Stimulated activated CD4-positive, alpha-beta T cell treated with anti-CD3 and anti-CD28 coated beads, Interleukin-4, amount 100 ng/mL, for 48 hours (primary cell): ENCODE data around the gene RPS5.
"Not testable (repeated sequence)": the region's sequence is repeated elsewhere in the genome, so short reads cannot be mapped to it uniquely, and the experiment has no call there.

Source experiments
- DNase-seq, 2 donors: peaks; one replicate each; pipeline ENCODE4 v3.0.0-alpha.2; 2020; ENCODE audit warnings: low read depth in 2 of 2

The RPS5 gene

DNA sequence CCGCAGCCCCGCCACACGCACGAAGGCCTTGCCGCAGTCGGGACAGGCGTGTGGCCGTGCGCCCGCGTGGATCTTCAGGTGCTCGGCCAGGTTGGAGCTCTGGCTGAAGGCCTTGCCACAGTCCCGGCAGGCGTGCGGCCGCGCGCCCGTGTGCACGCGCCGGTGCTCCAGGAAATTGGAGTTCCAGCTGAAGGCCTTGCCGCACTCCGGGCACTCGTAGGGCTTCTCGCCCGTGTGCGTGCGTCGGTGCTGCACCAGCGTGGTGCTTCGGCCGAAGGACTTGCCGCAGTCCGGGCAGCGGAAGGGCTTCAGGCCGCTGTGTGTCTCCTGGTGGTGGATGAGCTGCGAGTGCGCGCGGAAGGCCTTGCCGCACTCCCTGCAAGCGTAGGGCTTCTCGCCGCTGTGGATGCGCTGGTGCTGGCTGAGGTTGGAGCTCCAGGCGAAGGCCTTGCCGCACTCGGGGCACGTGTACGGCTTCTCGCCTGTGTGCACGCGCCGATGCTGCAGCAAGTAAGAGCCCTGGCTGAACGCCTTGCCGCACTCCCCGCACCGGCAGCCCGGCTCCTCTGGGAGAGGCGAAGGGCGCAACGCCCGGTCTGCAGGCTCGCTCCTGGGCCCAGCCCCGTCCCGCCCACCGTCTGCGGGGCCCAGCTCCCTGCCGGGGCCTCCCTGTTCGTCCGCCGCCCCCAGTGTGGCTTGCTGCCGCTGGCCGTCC, 30.1 kb upstream of the RPS5 start:
- no peak for DNase-seq

DNA sequence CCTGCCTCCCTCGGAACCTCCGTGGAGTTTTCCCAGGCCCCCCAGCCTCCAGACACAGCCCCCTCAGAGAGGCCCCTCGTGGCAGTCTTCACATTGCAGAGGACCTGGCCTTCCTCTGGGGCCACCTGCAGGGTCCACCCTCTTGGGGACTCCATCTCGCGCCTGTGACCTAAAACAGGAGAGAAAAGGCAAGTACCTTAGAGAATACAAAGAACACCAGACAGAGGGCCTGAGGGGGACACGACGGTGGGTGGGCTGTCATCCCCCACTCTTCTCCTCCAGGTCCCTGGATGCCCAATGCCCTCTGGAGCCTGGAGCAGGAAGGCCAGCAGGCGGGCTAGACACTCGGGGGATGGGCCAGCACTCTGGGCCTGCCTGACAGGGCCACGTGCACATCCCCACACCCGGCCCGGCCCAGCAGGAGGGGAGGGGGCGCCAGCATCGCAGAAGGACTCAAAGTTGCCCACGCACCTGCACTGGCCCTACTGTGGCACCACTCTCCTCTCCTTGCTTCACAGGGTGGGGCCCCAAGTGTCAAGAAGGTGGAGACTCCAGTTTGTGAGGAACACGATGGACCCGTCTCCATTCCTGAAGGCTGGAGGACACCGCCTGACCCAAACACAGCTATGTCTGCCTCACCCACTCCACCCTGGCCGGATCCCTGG, 29.5 kb upstream of the RPS5 start:
- no peak for DNase-seq

DNA sequence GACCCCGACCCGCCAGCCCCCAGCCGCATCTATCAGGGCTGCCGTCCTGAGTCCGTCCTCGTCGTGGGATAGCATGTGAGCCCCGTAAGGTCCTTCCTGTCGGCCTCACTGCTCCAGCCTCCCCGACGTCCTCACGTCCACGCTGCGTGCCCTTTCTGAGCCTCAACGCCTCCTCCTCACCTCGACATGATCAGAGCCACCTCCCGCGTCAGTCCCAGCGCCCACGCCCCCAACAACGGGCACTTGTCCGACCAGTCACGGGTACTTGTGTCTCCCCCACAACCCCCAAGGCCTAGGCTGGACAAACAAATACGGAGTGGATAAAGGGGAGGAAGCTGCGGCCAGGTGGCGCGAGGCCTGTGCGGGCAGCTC, 25.2 kb upstream of the RPS5 start:
- DNase-seq = peak in 1 of 2 donors; percentile 43

DNA sequence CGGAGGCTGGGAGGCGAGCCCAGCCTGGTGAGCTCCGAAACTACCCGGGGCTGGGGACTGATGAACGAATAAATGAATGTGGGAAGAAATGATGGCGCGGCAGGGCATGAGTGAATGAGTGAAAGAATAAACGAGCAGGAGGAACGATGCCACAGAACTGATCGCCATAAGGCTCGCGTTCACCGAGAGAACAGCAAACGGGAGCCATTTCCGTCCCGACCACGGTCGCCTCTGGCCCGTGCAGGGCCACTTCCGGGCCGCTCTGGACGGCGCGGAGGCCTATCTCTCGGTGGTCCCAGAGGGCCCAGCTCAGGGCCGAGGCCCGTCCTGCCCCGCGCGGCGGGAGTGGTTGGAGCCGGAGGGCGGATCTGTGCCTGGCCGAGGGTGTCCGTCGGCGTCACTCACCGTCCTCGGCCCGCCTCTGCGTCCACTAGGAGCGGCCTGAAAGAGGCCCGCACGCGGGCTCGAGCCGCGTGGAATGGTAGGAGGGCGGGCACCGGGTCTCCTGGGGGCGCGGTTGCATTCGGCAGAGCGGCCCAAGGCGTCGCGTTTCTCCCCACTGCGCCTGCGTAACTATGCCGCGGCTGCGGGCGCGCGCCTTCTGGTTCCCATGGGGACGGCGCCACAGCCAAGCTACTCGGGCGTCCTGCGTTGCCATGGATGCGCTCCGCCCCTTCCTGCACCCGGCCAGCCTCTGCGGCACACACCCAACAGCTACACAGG, 24.6 kb upstream of the RPS5 start, which contains the start of gene ZNF497:
TSS of gene ZNF497 (minus strand) at position 480 of the 723 bp plus-strand sequence. CDS start 5,116 bp downstream, outside the sequence.
- DNase-seq = peak; percentile 95 to 96

DNA sequence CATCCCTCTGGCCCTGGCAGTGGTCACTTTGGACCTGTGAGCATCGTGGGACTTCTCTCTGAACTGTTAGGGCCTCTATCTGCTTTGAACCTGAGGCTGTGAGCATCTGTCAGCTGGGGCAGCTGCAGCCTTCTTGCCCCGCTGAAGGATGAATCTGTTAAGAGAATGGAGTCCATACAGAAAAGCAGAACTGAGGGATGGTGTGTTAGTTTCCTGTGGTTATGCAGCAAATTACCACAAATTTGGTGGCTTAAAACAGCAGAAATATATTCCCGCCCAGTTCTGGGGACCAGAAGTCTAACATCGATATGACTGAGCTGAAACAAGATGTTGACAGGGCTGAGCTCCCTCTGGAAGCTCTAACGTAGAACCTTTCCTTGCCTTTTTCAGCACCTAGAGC, 22.9 kb upstream of the RPS5 start:
- DNase-seq = no peak

DNA sequence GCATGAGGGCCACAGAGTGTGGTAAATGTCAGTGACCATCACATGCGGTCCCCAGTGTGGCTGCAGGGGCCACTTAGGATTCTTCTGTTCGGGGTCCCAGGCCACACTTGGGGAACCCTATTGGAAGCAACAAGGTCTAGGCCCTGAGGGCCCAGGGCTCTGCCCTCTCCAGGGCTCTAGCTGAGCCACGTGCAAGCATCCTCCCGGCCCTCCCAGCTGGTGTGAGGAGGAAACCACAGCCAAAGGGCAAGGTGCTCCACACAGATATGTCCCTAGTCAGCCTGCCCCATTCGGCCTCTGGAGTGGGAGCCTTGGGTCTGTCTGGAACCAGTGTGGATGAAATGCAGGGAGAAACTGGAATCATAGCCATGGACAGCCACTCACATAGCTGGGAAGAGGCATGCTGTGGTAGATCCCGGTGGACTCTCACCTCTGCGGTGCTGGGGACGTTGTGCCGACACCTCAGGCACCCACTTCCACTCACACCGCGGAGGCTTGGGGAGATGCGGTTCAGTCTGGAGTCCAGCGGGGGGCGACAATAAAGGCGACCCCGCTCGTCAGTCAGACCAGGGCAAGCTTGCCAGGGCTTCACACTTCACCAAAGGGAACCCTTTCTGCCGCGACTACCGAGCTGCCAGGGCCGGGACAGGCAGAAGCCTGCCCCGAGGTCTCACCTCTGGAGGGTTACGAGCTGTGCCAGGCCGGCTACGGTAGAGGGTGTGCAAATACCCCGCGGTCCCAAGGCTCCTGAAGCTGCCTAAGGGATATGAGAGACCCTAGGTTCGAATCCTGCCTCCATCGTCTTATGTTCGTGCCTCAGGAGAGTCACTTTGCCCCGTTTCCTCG, 20.3 kb upstream of the RPS5 start:
- DNase-seq = no peak

DNA sequence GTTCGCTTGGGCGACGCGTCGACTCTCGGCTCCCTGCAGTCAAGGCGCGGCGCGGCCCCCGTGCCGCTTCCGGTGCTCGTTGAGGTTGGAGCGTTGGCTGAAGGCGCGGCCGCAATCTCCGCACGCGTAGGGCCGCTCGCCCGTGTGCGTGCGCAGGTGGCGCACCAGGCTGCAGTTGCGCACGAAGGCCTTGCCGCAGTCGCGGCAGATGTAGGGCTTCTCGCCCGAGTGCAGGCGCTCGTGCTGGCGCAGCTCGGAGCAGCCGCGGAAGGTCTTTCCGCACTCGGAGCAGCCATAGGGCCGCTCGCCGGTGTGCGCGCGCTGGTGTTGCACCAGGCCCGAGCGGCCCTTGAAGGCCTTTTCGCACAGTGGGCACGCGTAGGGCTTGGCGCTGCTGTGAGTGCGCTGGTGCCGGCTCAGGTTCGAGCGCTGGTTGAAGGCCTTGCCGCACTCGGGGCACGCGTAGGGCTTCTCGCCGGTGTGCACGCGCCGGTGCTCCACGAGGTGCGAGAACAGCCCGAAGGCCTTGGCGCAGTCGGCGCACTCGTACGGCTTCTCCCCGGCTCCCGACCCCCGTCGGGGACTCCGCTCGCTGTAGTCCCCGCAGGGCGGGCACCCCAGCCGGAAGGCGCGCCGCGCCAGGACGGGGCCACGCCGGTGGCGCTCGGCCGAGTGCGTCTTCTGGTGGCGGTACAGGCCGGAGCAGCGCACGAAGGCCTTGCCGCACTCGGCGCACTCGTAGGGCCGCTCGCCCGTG, 19.2 kb upstream of the RPS5 start:
- DNase-seq = no peak

DNA sequence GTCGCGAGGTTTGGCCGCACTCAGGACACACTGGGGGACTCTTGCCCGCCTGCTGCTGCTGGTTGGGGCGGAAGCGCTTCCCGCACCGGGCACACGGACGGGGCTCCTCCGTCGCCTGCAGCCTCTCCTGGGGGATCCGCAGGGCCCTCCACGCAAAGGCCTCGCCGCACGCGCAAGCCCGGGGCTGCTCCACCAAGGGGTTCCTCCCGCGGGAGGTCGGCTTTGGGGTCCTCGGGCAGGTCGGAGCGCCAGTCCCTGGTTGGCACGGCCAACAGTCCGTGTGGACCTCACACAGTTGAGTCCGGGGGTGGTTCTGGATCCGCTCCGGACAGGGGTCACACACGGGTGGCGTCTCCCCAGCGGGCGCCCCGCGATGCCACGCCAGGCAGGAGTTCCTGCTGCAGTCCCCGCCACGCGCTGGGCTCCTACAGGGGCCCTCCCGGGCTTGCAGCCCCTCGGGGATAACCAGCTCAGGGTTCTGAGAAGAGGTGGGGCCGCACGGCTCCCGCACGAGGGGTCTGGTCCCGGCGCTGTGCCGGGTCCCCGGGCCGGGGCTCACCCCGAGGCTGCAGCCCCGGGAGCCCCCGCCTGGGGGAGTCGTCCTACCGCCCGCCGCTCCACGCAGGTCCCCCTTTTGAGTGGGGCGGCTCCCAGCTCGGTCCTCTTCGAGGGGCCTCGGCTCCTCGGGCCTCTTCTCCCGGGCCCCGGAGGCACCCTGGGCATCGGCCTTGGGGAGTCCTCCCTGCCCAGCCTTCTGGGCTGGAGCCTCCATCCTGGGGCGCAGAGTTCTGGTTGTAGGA, 18.3 kb upstream of the RPS5 start:
- DNase-seq = no peak

DNA sequence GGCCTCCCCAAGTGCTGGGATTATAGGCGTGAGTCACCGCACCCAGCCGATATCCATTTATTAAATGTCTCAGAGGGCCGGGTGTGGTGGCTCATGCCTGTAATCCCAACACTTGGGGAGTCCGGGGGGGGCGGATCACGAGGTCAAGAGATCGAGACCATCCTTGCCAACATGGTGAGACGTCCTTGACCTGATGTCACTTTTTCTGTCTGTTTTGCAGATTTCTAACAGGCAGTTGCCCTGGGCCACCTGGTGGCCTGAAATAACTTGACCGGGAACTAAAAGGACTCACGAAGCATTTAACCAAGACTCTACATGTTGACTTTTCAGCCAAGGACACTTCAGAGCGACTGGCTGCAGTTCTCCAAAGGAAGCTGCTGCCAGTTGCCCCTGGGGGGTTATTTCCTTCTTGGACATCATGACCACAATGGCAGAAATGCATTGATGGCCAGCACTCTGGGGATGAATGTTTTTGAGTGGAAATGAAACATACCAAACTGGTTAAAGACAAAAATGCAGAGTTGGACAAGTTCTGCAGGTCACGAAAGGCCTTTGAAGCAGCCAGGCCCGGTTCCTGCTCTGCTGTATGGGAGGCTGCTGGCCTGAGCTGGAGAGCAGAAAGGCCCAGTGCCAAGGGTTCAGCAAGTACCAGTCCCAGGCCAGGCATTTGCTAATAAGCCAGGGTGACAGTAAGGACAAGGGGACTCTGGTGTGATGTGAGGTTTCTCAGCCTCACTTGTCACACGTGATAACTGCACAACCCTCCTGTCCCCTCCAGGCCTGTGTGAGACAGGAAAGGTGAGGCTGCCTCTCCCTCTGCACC, 14.5 kb upstream of the RPS5 start:
- no peak for DNase-seq

DNA sequence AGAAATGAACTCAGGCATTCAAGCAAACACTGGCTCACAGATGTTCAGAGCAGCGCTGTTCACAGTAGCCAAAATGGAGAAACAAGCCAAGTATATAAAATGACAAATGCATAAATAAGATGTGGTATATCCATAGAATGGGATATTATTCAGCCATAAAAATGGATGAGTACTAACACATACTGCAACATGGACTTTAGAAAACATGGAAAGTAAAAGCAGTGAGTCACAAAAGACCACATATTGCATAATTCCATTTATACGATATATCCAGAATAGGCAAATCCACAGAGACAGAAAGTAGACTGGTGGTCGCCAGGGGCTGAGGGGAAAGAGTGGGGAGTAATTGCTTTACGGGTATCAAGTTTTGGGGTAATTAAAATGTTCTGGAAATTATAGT, 12.9 kb upstream of the RPS5 start:
- DNase-seq = no peak

DNA sequence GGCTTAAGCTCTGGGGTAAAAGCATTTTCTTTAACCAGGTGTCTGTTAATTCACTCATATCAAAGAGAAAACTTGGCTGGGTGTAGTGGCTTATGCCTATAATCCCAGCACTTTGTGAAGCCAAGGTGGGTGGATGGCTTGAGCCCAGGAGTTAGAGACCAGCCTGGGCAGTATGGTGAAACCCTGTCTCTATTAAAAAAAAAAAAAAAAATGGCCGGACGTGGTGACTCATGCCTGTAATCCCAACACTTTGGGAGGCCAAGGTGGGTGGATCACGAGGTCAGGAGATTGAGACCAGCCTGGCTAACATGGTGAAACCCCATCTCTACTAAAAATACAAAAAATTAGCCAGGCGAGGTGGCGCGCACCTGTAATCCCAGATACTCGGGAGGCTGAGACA, 10.3 kb upstream of the RPS5 start:
- not testable (repeated sequence) for DNase-seq

DNA sequence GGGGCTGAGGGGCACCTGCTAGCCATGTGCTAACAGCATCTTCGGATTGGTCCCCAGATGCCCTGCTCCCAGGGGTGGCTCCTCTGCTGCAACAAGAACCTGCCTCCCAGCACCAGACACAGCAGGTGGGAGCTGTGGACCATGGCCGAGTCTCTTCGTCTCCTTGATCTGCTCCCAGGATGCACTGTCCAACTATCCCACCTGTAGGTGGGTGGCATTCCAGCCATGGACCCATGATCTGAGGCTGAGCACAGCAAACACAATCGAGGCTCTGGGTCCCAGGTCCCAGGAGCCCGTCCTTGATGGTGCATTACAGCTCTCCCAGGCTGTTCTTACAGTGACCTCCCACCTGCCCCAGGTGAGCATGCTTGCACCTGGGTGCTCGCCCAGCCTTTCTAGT, 7.8 kb upstream of the RPS5 start:
- no peak for DNase-seq

DNA sequence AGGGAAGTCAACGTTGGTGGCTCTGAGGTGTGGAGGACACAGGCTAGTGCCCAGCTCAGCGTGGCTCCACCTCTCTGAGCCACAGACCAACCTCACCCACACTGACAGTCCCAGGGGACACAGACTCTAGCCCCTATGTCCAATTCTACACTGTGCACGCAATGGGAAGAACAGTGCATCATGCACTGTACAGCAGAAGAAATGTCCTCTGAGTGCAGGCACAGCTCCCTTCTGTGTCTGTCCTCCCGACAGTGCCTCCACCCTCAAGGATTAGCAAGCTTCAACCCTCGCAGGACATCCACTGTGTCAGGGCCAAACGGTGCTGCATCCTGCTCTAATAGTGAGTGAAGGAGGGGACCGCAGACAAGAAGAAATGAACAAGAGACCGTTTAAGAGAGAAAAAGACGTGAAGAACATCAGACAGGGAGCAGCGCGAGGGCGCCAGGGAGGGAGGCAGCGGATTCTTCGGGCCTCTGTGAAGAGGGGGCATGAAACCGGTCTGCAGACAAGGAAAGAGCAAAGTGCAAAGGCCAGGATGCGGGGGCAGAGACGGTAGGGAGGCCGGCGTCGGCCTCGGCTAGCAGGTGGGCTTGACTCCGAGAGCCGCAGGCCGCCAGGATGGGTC, 6.9 kb upstream of the RPS5 start:
- DNase-seq = no peak

DNA sequence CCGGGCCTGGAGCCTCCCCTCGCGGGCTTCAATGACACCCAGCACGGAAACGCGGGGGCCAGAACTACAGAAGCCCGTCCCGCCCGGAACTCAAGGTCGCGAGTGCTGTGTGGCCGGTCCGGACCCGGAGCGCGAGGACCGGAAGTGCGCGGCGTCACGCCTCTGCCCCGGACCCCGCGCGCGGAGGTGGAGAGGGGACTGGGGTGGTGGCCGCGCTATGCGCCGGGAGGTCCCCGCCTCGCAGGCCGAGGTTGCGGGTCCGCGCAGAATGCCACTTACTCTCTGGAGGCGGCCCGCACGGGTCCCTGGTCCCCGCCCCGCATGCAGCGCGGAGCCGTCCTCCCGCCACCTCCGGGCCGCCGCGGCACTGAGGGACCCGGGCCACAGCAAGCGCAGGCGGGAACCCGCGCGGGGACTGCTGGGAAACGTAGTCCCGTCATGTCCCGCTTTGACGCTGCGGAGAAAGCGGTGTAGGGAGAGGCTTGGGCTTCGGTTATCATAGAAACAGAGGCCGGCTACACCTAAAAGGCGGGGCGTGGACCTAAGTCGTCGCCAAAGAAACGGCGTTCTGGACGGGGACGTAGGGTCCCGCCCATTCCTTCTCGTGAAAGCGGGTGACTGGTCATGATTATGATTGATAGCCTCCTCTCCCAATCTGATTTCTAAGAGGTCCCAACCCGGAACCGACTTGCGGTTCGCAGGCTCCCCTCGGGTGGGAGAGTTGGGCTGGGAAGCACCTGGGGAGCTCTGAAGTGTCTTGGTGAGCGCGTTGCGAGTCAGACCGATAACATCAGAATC, 6.2 kb upstream of the RPS5 start, which contains the start of gene ZNF837:
TSS of gene ZNF837 (minus strand) at position 369 of the 798 bp plus-strand sequence. CDS start 11,698 bp downstream, outside the sequence.
- peak; percentile 93 to 97 for DNase-seq

DNA sequence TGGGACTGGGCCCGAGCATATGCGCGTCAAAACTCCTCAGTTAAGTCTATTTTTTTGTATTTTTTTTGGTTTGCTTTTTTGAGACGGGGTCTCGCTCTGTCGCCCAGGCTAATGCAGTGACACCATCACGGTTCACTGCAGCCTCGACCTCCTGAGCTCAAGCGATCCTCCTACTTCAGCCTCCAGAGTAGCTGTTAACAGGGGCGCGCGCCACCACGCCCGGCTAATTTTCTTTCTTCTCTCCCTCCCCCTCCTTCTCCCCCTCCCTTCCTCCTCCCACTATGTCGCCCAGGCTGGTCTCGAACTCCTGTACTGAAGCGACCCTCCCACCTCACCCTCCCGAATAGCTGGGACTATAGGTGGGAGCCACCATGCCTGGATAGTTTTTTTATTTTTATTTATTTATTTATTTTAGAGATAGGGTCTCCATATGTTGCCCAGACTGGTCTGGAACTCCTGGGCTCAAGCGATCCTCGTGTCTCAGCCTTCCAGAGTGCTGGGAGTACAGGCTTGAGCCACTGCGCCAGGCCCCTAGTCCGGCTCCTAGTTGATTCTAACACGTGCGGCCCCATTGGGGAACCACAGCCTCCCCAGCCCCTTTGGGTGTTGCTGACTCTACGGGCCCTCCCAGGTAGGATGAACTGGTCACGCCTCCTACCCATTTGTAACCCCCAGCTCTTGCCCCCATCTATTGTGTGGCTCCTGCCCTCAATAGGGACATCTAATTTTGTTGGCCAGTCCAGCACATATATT, 5.4 kb upstream of the RPS5 start:
- DNase-seq = no peak

DNA sequence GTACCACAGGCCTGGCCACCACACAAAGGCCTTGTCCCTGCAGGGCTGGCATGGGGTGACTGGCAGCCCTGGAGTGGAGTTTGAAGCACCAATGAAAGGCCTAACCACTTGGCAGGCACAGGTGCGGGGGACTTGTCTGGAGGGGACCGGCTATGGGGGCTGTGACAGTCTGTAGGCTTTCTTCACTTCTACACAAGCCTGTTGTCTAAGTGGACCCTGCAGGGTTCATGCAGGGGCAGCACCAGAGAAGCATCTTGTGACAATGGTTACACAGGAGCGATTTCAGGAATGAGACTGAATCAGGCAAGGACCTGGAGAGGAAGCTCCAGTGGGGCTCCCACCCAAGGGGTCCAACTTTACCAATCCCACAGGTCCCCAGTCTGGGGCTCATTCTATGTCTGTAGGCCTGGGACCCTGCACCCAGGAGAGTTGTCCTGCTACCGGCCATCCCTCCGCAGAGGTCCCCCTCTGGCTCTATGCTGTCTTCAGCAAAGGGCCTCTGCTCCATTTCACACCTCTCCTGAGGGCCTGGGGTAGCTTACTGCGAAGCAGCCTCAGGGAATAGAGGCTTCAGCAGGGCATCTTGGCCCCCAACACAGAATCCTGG, 4.0 kb upstream of the RPS5 start:
- no peak for DNase-seq
